K562 (cell line): ENCODE data around the gene RALY. TPM values are rescaled to one million over a fixed set of nuclear protein-coding genes. Genes with fewer than 3 reads are reported as not detected.

Source experiments
- BDP1 ChIP-seq: IDR thresholded peaks from 3 replicates; pipeline ENCODE4 v1.6.1; 2011; ENCODE audit not compliant: insufficient read length, insufficient read depth
- ETV1 ChIP-seq: fragments of 450-650 bp; conservative IDR thresholded peaks from 2 replicates; pipeline ENCODE4 v1.6.1; 2016; ENCODE audit warnings: missing genetic modification characterization, control low read depth, low read depth, missing compliant biosample characterization
- FIP1L1 ChIP-seq: fragments of 200-400 bp; formaldehyde crosslinking; IDR thresholded peaks from 2 replicates; pipeline ENCODE4 v1.6.1; 2018; ENCODE audit warnings: mild to moderate bottlenecking, low read depth, low read length; ENCODE audit not compliant: poor library complexity, severe bottlenecking
- HMGN3 ChIP-seq: IDR thresholded peaks from 2 replicates; pipeline ENCODE4 v1.6.1; 2011; ENCODE audit warnings: borderline replicate concordance, low read depth, mild to moderate bottlenecking, mixed read lengths, low read length; ENCODE audit not compliant: insufficient read length; ENCODE audit errors: extremely low read depth
- MAZ ChIP-seq, 2 experiments: fragments of 450-650 bp in 1 of 2; sonication (generic) in 1 of 2; formaldehyde crosslinking; IDR thresholded peaks in 1 of 2; conservative IDR thresholded peaks in 1 of 2; 2 replicates each; pipeline versions ENCODE4 v1.4.0 to v1.5.0; 2020; ENCODE audit warnings: mild to moderate bottlenecking in 1 of 2, missing genetic modification reagents in 1 of 2
- MXI1 ChIP-seq: IDR thresholded peaks from 2 replicates; pipeline ENCODE4 v1.6.1; 2011; ENCODE audit warnings: low read depth, mild to moderate bottlenecking, improper control_type of control experiment, low read length
- NFIX ChIP-seq: fragments of 250-450 bp; sonication (Bioruptor Pico); IDR thresholded peaks from 2 replicates; pipeline ENCODE4 v1.4.0; 2020; ENCODE audit warnings: low read depth, mild to moderate bottlenecking, moderate library complexity
- PHTF2 ChIP-seq: fragments of 250-450 bp; sonication (Bioruptor Pico); IDR thresholded peaks from 2 replicates; pipeline ENCODE4 v1.5.0; 2021; ENCODE audit warnings: mild to moderate bottlenecking
- POLR2A ChIP-seq: fragments of 450-650 bp; conservative IDR thresholded peaks from 2 replicates; pipeline ENCODE4 v1.6.1; 2016
- POLR2B ChIP-seq: fragments of 450-650 bp; IDR thresholded peaks from 2 replicates; pipeline ENCODE4 v1.6.1; 2018; ENCODE audit warnings: low read depth; ENCODE audit not compliant: partially characterized antibody
- RBFOX2 ChIP-seq: fragments of 200-400 bp; formaldehyde crosslinking; IDR thresholded peaks from 2 replicates; pipeline ENCODE4 v1.6.1; 2017; ENCODE audit warnings: low read depth, mild to moderate bottlenecking, low read length, moderate library complexity
- RNF2 ChIP-seq: sonication (generic); IDR thresholded peaks from 2 replicates; pipeline ENCODE4 v1.6.1; 2016
- SAFB ChIP-seq: fragments of 200-400 bp; formaldehyde crosslinking; IDR thresholded peaks from 2 replicates; pipeline ENCODE4 v1.6.1; 2017; ENCODE audit warnings: low read depth, low read length, borderline replicate concordance
- SMARCB1 ChIP-seq: IDR thresholded peaks from 2 replicates; pipeline ENCODE4 v1.6.1; 2011; ENCODE audit warnings: improper control_type of control experiment, low read depth; ENCODE audit not compliant: insufficient read length
- TAF1 ChIP-seq: IDR thresholded peaks from 2 replicates; pipeline ENCODE4 v1.6.1; 2011; ENCODE audit warnings: mild to moderate bottlenecking, low read length, moderate library complexity; ENCODE audit not compliant: insufficient read depth, control insufficient read depth, severe bottlenecking; ENCODE audit errors: extremely low read depth
- TRIM24 ChIP-seq, 2 experiments: fragments of 450-650 bp; IDR thresholded peaks; 2 replicates each; pipeline ENCODE4 v1.6.1; 2016
- ZBTB7A ChIP-seq: IDR thresholded peaks from 2 replicates; pipeline ENCODE4 v1.6.1; 2011; ENCODE audit warnings: low read depth, mild to moderate bottlenecking, low read length, moderate library complexity, borderline replicate concordance; ENCODE audit not compliant: control insufficient read depth
- ZNF282 ChIP-seq: sonication (generic); formaldehyde crosslinking; IDR thresholded peaks from 2 replicates; pipeline ENCODE4 v1.8.1; 2023; ENCODE audit warnings: missing genetic modification reagents
- ZNF699 ChIP-seq: fragments of 250-450 bp; sonication (Bioruptor Pico); IDR thresholded peaks from 2 replicates; pipeline ENCODE4 v1.8.0; 2021; ENCODE audit warnings: mild to moderate bottlenecking, moderate library complexity; ENCODE audit not compliant: insufficient replicate concordance
- ZZZ3 ChIP-seq: fragments of 450-650 bp; IDR thresholded peaks from 2 replicates; pipeline ENCODE4 v1.6.1; 2016; ENCODE audit warnings: antibody characterized with exemption, mild to moderate bottlenecking, moderate library complexity
- polyA plus RNA-seq, 8 experiments: library from polyadenylated mRNA; depleted of rRNA in 4 of 8; stranded (reverse) in 5 of 8; unstranded in 3 of 8; fragments of >200 nt; fragmentation: Nextera tagmentation in 2 of 8; fragmentation: Illumina TruSeq in 1 of 8; extraction: Ambion mirVana in 2 of 8; extraction: Trizol in 1 of 8; gene quantifications; 2 replicates each; pipeline versions ENCODE4 v1.2.1 to v1.2.3, GENCODE V29; 2011 to 2014; ENCODE audit warnings: inconsistent platforms in 1 of 8, missing spikeins in 1 of 8
- total RNA-seq, 7 experiments: library from RNA; depleted of rRNA in 6 of 7; stranded (reverse); fragments of >200 nt in 6 of 7; fragmentation: Illumina TruSeq in 2 of 7; extraction: Trizol in 2 of 7; gene quantifications; 2 replicates each; pipeline versions ENCODE4 v1.2.1 to v1.2.3, GENCODE V29; 2011 to 2021; ENCODE audit warnings: low replicate concordance in 1 of 7
- TF ChIP-seq, protein P1 (sequence below), 2 experiments: fragments of 450-650 bp; formaldehyde crosslinking in 1 of 2; IDR thresholded peaks; 2 replicates each; pipeline versions ENCODE4 v1.4.0 to v1.6.1; 2014 to 2020; ENCODE audit warnings: mild to moderate bottlenecking in 2 of 2, borderline replicate concordance in 1 of 2, low read depth in 1 of 2

RALY gene
- total and polyA plus RNA-seq, 9 of the 15 experiments (the other 6 are each of a cell fraction or from before 2014, with no cell fraction given), result 0.80 to 207 (median 128) TPM

DNA sequence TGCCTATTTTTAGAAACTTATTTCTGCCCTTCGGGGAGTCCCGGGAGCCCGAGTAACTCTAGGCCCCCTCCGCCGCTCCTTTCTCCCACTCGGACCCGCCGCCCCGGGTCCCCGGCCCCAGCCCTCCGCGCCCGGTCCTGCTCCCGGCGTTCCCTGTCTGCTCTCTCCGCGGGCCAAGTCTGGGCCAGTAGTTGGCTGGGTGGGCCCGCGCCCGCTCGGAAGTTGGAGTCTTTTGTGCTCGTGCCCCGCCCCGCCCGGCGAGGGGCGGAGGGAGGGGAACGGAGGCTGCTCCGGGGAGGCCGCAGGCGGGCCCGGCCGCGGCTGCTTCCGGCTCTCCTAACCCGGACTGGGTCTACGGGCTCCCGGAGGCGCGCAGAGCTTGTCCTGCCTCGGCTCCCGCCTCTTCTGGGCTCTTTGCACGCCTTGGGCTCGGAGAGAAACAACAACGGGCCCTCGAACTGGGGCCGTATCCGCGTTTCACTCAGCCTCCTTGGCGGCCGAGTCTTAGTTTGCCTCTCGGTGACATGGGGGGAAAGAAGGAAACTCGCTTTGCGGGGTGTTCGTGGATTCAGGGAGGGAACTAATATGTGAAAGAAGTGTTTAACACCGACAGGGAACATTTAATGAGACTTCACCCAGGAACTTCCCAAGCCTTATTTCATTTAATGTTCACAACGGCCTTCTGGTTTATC lies 657 bp downstream of the RALY start (continued):
- TF ChIP-seq TRIM24 (IDR thresholded peaks at IDR 0.05), result no peak
- TF ChIP-seq ZZZ3, result no peak
- TF ChIP-seq SMARCB1, result no peak
- TF ChIP-seq ZNF699 (CRISPR knock-in tag), result no peak
- TF ChIP-seq POLR2B, result no peak
- peak; percentile 83 to 99 for TF ChIP-seq MAZ (CRISPR knock-in tag; conservative IDR thresholded peaks at IDR 0.05 in 1 of 2, IDR thresholded peaks at IDR 0.05 in 1 of 2)
- peak; percentile 86; the same call in 1 of the 2 replicates for TF ChIP-seq ZBTB7A
- TF ChIP-seq ETV1 (tag), result peak; percentile 65; the same call in 1 of the 2 replicates
- TF ChIP-seq SAFB, result 0 out of 2 replicates have a peak, but pooled peaks have one; percentile 12
- TF ChIP-seq BDP1, result no peak
- peak; percentile 3; the same call in 1 of the 2 replicates for TF ChIP-seq RNF2
- TF ChIP-seq, protein P1, sequence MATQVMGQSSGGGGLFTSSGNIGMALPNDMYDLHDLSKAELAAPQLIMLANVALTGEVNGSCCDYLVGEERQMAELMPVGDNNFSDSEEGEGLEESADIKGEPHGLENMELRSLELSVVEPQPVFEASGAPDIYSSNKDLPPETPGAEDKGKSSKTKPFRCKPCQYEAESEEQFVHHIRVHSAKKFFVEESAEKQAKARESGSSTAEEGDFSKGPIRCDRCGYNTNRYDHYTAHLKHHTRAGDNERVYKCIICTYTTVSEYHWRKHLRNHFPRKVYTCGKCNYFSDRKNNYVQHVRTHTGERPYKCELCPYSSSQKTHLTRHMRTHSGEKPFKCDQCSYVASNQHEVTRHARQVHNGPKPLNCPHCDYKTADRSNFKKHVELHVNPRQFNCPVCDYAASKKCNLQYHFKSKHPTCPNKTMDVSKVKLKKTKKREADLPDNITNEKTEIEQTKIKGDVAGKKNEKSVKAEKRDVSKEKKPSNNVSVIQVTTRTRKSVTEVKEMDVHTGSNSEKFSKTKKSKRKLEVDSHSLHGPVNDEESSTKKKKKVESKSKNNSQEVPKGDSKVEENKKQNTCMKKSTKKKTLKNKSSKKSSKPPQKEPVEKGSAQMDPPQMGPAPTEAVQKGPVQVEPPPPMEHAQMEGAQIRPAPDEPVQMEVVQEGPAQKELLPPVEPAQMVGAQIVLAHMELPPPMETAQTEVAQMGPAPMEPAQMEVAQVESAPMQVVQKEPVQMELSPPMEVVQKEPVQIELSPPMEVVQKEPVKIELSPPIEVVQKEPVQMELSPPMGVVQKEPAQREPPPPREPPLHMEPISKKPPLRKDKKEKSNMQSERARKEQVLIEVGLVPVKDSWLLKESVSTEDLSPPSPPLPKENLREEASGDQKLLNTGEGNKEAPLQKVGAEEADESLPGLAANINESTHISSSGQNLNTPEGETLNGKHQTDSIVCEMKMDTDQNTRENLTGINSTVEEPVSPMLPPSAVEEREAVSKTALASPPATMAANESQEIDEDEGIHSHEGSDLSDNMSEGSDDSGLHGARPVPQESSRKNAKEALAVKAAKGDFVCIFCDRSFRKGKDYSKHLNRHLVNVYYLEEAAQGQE (IDR thresholded peaks at IDR 0.05; ENCODE audit: borderline replicate concordance), result no peak
- TF ChIP-seq, protein P1 (CRISPR knock-in tag; IDR thresholded peaks at IDR 0.05; ENCODE audit: low read depth), result peak; percentile 3; the same call in 1 of the 2 replicates
- TF ChIP-seq TAF1, result peak; percentile 28
- TF ChIP-seq PHTF2 (CRISPR knock-in tag), result no peak
- TF ChIP-seq POLR2A, result peak; percentile 71
- TF ChIP-seq NFIX (CRISPR knock-in tag), result no peak
- TF ChIP-seq RBFOX2, result peak; percentile 78
- TF ChIP-seq MXI1, result 0 out of 2 replicates have a peak, but pooled peaks have one; percentile 7
- peak; percentile 36 for TF ChIP-seq FIP1L1
- TF ChIP-seq HMGN3, result peak; percentile 80
- no peak for TF ChIP-seq ZNF282 (CRISPR knock-in tag)
